Fibroblast of mammary gland (primary cell): Measurements from ENCODE around the gene CENPQ.
A peak's percentile ranks its signal among the peaks of the same experiment; 100 is the strongest.

Experiments
- DNase-seq: peaks from one replicate; pipeline ENCODE4 v3.0.0-alpha.2; 2010; ENCODE audit warnings: low read depth
- H3K4me3 ChIP-seq: 2 replicates; pipeline ENCODE4 v1.5.1; 2011; ENCODE audit warnings: low read depth, mild to moderate bottlenecking, low read length, moderate library complexity; ENCODE audit not compliant: control insufficient read depth
- TF ChIP-seq, protein P1 (sequence below): conservative IDR thresholded peaks from 2 replicates; pipeline ENCODE4 v1.5.1; 2011; ENCODE audit warnings: low read depth, low read length, inconsistent platforms; ENCODE audit not compliant: control insufficient read depth, insufficient read depth

Gene CENPQ

GRCh38 chr6:49499623-49500022 lies 36.5 kb downstream of the CENPQ start, which contains the start of gene GLYATL3:
Gene GLYATL3 (plus strand): TSS chr6:49499923. CDS start chr6:49511991, 12,068 bp downstream.
- H3K4me3 ChIP-seq = no peak within 1 kb of the TSS
- no peak for DNase-seq
- TF ChIP-seq, protein P1, sequence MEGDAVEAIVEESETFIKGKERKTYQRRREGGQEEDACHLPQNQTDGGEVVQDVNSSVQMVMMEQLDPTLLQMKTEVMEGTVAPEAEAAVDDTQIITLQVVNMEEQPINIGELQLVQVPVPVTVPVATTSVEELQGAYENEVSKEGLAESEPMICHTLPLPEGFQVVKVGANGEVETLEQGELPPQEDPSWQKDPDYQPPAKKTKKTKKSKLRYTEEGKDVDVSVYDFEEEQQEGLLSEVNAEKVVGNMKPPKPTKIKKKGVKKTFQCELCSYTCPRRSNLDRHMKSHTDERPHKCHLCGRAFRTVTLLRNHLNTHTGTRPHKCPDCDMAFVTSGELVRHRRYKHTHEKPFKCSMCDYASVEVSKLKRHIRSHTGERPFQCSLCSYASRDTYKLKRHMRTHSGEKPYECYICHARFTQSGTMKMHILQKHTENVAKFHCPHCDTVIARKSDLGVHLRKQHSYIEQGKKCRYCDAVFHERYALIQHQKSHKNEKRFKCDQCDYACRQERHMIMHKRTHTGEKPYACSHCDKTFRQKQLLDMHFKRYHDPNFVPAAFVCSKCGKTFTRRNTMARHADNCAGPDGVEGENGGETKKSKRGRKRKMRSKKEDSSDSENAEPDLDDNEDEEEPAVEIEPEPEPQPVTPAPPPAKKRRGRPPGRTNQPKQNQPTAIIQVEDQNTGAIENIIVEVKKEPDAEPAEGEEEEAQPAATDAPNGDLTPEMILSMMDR = no peak

- TF ChIP-seq, protein P1 = no peak
- no peak overlapping the region for H3K4me3 ChIP-seq
- DNase-seq = no peak
Measured at GRCh38 chr6:49504666-49505065, 41.5 kb downstream of the CENPQ start.

DNA sequence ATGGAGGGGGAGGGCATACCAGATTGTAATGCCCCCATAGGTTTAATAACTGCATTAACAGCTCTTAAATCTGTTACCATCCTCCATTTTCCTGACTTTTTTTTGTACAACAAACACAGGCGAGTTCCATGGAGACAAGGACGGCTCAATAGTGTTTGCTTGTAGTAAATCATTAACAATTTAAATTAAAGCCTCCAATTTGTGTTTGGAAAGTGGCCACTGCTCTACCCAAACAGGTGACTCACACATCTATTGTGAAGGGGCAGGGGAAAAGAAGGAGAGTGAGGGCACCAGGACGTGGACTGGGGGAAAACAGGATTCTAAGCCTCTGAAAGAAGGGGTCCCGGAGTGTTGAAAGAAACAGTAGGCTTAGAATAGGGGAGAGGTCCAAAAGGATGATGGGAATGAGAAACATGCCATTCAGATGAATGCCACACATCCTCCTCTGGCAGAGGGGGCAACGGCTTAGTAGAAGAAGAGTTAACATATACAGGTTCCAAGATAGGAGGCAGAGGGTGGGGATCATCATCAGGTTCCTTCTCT lies 43.5 kb downstream of the CENPQ start:
- no peak for DNase-seq
- TF ChIP-seq, protein P1 = no peak
- H3K4me3 ChIP-seq = no peak overlapping the region

GRCh38 chr6:49509342-49509741 lies 46.2 kb downstream of the CENPQ start:
- TF ChIP-seq, protein P1 = no peak
- no peak for DNase-seq
- H3K4me3 ChIP-seq = no peak overlapping the region

DNA sequence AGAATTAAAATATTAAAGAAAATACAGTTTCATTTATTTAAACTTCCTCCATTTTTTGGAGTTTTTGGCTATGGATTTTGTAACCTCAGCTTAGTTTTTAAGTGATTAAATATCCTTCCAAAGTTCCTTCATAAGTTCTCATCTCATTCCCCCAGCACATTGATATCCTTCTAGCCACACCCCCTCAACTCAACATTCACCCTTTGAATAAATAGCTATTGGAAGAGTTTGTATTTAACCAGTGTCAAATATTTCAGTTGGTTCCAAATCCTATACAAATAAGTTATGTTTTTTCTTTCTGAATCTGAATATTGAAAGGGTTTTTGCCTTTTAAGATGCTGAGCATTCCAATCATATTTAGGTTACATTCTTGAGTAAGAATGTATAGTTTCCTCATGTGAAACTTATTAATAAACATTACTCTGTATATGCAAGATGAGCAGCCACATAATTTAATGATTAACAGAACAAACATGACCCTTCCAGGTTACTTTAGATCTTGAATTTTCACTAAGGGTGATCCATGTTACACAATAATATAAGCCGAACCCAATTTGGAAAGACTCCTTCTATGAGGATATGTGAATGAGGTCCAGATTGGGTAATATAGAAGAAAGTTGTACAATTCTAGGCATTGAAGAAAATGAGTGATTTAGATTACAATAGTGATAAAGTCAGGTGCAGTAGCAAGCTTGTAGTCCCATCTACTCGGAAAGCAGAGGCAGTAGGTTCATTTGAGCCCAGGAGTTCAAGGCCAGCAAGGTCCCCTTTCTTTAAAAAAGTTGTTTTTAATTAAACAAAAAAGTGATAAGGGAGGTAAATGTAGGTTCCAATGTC lies 50.2 kb downstream of the CENPQ start:
- no peak overlapping the region for H3K4me3 ChIP-seq
- peak; percentile 8 for DNase-seq
- TF ChIP-seq, protein P1 = no peak

DNA sequence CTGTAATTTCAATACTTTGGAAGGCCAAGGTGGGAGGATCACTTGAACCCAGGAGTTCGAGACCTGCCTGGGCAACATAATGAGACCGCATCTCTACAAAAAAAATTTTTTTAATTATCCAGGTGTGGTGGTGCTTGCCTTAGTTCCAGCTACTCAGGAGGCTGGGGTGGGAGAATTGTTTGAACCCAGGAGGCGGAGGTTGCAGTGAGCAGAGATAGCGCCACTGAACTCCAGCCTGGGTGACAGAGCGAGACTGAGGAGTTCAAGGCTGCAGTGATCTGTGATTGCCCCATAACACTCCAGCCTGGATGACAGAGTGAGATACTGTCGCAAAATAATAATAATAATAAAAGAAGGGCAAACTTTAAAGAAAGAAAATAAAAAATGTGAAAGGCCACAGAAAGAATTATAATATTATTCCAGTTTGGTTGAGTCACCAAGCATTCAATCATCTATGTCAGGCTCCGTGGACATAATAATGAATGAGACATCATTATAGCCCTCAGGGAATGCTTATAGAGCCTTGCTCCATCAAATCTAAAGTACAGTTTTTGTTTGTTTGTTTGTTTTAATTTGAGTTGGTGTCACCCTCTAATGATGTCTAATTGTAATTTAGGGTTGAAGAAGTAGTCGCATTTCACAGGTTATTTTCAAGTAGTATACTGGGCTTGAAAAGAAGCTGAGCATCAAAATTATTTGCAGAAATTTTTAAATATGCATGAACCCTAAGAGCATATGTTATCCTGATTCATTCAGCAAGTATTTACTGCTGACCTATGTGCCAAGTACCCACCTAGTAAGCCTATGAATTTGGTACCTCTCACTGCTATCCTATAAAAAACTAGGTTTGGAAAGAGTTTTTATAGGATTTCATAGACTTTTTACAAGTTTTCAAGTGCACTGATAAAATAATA lies 51.7 kb downstream of the CENPQ start:
- TF ChIP-seq, protein P1 = no peak
- DNase-seq = no peak
- no peak overlapping the region for H3K4me3 ChIP-seq
